ENCODE data around the gene E2F7. TPM values are rescaled to one million over a fixed set of nuclear protein-coding genes. Genes with fewer than 3 reads are reported as not detected.
A peak's percentile ranks its signal among the peaks of the same experiment; 100 is the strongest.

The E2F7 gene
- total and polyA plus RNA-seq, 2 of the 13 experiments (the other 11 are each of a cell fraction or from before 2014, with no cell fraction given) = 1.7 to 7.3 TPM

- TF ChIP-seq TBX3 (IDR thresholded peaks at IDR 0.05; ENCODE audit: borderline replicate concordance) (no peak), TAF15 (IDR thresholded peaks at IDR 0.05; ENCODE audit: low read depth, low read length, poor library complexity, severe bottlenecking) (no peak), ZBTB3 (CRISPR knock-in tag; IDR thresholded peaks at IDR 0.05; ENCODE audit: borderline replicate concordance, low read depth) (no peak), ZNF788 (CRISPR knock-in tag; IDR thresholded peaks at IDR 0.05; ENCODE audit: borderline replicate concordance) (no peak), EZH2 (conservative IDR thresholded peaks at IDR 0.05; ENCODE audit: low read depth, low read length) (no peak), ZNF878 (CRISPR knock-in tag; IDR thresholded peaks at IDR 0.05) (no peak), JUNB (CRISPR knock-in tag; IDR thresholded peaks at IDR 0.05; ENCODE audit: borderline replicate concordance) (no peak)
These were observed 10.5 kb downstream of the E2F7 start (continued) for GRCh38 chr12:77054851-77055250.

- Histone ChIP-seq H3K9ac (ENCODE audit: insufficient read depth, low read depth, low read length) (no peak overlapping the region), H3K27ac (ENCODE audit: extremely low read length, insufficient read depth, low read length) (no peak overlapping the region), H2AFZ (ENCODE audit: low read length) (no peak overlapping the region), H3K36me3 (replicated peaks in 1 of 2; ENCODE audit: control insufficient read depth in 1 of 2, insufficient read depth in 2 of 2, low read length in 2 of 2) (peaks cover 0 to 10% of the 10 kb centered on the region in 2 experiments; a peak in 1 of 5 replicates), H3K9me3 (ENCODE audit: low read length) (no peaks in the 10 kb centered on the region), H3K4me3 (replicated peaks in 1 of 3; ENCODE audit: insufficient read depth in 1 of 3, low read depth in 2 of 3, low read length in 3 of 3) (no peak overlapping the region), H3K4me1 (ENCODE audit: insufficient read depth, low read length) (peaks cover 12% of the 10 kb centered on the region), H3K27me3 (ENCODE audit: control insufficient read depth in 1 of 2, insufficient read depth in 2 of 2, low read length in 2 of 2) (no peaks in the 10 kb centered on the region), H4K20me1 (ENCODE audit: insufficient read depth, low read length) (no peaks in the 10 kb centered on the region), H3K4me2 (ENCODE audit: low read depth, low read length) (no peak overlapping the region), H3K79me2 (ENCODE audit: insufficient read depth, low read length) (no peaks in the 10 kb centered on the region)
- no TSS peak for BruUV-seq (replicated peaks)
- in situ Hi-C loops (cut with HindIII; ENCODE audit: extremely low pct_ligation_motif_present, low pct_unique_long_range_greater_than_20kb) (no loop called here), intact Hi-C loops (cut with micrococcal nuclease; ENCODE audit: unreplicated experiment) (no loop called here)
- DNase-seq (ENCODE audit: low spot score) (peak; percentile 2), FAIRE-seq (no peak), ATAC-seq (no peak; the same call in 2 of the 3 replicates)
- 44% methylated on average over 1 of the region's 1 CpG for WGBS (ENCODE audit: low lambda C conversion rate)
- ChIA-PET POLR2A (no interaction called here), CTCF (ENCODE audit: low intra/inter-chr PET ratio, low total read pairs) (no interaction called here)
- TF ChIP-seq ZBTB40 (IDR thresholded peaks at IDR 0.05) (no peak), ZBTB40 (CRISPR knock-in tag; IDR thresholded peaks at IDR 0.05) (no peak), SOX13 (IDR thresholded peaks at IDR 0.05) (no peak), SOX13 (CRISPR knock-in tag; conservative IDR thresholded peaks at IDR 0.05 in 1 of 2, IDR thresholded peaks at IDR 0.05 in 1 of 2) (peak in 1 of 2 experiments; percentile 75; a peak in 2 of 4 replicates), ZFP90 (CRISPR knock-in tag; IDR thresholded peaks at IDR 0.05; ENCODE audit: borderline replicate concordance) (no peak)
These were observed 12.1 kb downstream of the E2F7 start for GRCh38 chr12:77053259-77053658.
